K562 treated with DMSO at 1 percent for 48 hours (cell line): ENCODE measurements around the gene CCNDBP1. TPM values are rescaled to one million over a fixed set of nuclear protein-coding genes. Genes with fewer than 3 reads are reported as not detected.

ENCODE experiments used
- total RNA-seq: library from RNA; unstranded; fragments of 300-600 nt; gene quantifications from 2 replicates; pipeline ENCODE4 v1.2.3, GENCODE V29; 2022; ENCODE audit warnings: low replicate concordance; ENCODE audit errors: extremely low read depth

CCNDBP1 gene
- not detected in 2 replicates for total RNA-seq

DNA sequence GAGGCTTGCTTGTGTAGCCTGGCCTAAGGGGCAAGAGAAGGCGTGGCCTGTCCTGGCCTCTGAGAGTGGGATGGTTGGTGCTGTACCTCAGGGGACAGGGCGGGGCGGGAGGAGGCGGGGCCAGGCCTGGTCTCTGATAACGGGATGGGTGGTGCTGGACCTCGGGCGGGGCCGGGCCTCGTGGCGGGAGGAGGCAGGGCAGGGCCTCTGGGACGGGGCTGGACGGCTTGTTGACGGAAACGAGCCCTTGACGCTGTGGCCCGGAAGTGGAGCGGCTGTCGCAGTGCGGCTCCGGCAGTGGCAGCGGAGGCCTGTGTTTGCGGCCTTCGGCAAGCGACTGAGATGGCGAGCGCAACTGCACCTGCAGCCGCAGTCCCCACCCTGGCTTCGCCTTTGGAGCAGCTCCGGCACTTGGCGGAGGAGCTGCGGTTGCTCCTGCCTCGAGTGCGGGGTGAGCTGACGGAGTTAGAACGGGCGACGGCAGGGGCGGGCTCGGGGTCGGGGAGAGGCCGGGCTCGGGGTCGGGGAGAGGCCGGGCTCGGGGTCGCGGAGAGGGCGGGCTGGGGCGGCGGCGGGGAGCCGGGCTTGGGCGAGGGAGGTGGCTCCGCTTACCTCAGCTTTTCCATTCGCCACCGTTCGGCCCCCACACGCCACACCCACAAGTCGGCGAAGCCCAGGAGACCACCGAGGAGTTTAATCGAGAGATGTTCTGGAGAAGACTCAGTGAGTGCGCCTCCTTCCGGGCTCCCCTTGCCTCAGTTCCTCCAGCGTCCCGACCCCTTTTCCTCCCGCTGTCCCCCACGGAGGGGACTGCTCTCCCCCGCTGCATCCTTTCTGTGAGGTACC lies at the start of gene CCNDBP1:
Gene CCNDBP1, plus strand, starts transcription at position 247 of the 846 bp plus-strand sequence. Its CDS starts 96 bp downstream, at position 343.

DNA sequence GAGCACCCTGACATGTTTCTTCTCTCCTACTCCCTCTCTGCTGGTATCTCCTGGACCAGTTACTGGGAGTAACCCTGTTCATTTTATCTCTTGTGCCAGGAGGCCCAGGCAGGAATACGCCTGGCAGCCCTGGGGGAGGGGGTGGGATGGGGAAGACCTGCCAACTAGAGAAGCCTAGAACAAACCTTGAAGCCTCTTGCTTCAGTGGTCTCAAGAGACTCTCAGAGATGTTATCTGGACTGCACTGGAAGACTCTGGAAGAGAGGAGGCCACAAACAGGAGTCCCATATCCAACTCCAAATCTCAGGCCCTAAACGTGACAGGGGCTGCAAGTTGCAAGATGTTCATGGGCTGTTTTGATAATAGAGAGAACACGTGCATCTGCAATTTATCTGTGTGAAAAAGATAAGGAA lies 35.8 kb downstream of the CCNDBP1 start, which contains the start of gene EPB42:
Gene EPB42, minus strand, starts transcription at position 28 of the 413 bp plus-strand sequence. CDS start 193 bp downstream, outside the sequence.

Other genes with a start within 250 kb of the CCNDBP1 start
- gene UBR1, start 79.4 kb upstream of the CCNDBP1 start, total RNA-seq: not detected in 2 replicates
- gene TMEM62, start 51.8 kb upstream of the CCNDBP1 start, total RNA-seq: not detected in 2 replicates
- gene EPB42, start 35.6 kb downstream of the CCNDBP1 start, total RNA-seq: not detected in 2 replicates
- not detected in 2 replicates for gene TGM5, start 81.5 kb downstream of the CCNDBP1 start, total RNA-seq
- not detected in 2 replicates for gene TGM7, start 116.9 kb downstream of the CCNDBP1 start, total RNA-seq
- gene LCMT2, start 145.2 kb downstream of the CCNDBP1 start, total RNA-seq: not detected in 2 replicates
- not detected in 2 replicates for gene ZSCAN29, start 185.6 kb downstream of the CCNDBP1 start, total RNA-seq
- not detected in 2 replicates for gene TUBGCP4, start 185.7 kb downstream of the CCNDBP1 start, total RNA-seq